ENCODE measurements around the gene TMEM30B.

Gene TMEM30B

DNA sequence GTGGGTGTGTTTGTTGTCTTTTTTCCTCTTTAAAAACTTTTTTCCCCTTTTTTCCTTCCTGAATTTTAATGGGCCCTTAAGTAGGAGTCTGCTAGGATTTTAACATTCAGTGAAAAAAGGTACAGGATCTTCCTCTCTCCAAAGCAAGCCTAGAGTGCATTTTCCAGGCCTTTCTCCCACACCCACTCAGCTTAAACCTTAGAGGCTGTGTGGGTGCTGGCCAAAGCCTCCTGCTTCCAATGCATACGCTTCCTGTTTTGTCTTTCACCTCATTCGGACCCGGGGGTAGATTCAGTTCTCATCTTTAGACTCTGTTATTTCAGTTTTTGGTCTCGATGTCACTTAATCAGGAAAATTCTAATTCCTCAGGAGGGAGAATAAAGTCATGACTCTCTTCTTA lies 51.2 kb downstream of the TMEM30B start:
- DNase-seq: no peak

- DNase-seq: peak; percentile 69
Measured at GRCh38 chr14:61229475-61229888, 51.7 kb downstream of the TMEM30B start.

DNA sequence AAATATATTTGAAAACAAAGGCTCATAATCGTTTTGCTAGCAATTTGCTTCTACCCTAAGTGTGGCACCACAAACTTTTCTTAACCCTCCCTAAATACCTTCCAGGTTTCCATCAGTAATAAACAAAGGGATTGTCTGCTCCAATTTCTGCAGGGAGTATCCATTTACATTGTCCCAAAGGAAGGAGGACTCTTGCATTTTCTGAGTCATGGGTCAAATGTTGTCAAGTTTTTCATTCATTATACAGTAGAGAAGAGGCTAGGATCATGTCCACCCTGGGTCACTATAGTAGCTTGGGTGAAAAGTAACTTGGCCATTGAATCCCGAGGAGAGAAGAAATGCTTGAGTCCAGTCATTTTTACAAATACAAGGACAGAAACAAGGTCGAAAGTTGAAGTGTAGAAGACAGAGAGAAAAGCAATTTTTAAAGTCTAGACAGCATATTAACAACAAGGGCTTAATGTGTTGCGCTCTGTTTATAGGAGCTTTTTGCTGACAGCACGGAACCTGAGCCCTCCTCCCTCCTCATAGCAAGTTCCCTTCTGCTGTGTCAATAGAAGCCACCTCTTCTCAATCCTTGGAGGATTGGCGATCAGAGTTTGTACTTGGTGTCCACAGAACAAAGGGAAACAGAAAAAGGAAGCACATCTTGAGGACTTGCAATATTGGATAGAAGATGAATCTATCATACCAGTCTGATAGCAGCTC lies 53.1 kb downstream of the TMEM30B start:
- DNase-seq: no peak

Measured in retina (tissue), 1 donor.